GM12865 (cell line): ENCODE data around the gene TPCN2.
"Not testable (repeated sequence)": the region's sequence is repeated elsewhere in the genome, so short reads cannot be mapped to it uniquely, and the experiment has no call there.

ENCODE experiments used
- DNase-seq: peaks from one replicate; pipeline ENCODE4 v3.0.0; 2010; ENCODE audit warnings: low read depth
- H3K4me3 ChIP-seq: 2 replicates; pipeline ENCODE4 v1.5.1; 2011; ENCODE audit warnings: mild to moderate bottlenecking, low read depth, low read length, control low read depth
- CTCF ChIP-seq: IDR thresholded peaks from 2 replicates; pipeline ENCODE4 v1.5.1; 2011; ENCODE audit warnings: low read length, control low read depth, low read depth, inconsistent platforms; ENCODE audit not compliant: insufficient read depth; ENCODE audit errors: missing control alignments

Gene TPCN2

GRCh38 chr11:69071086-69071800, 22.5 kb downstream of the TPCN2 start:
- H3K4me3 ChIP-seq: no peak overlapping the region
- no peak for TF ChIP-seq CTCF
- DNase-seq: no peak

GRCh38 chr11:69071956-69072355, 23.2 kb downstream of the TPCN2 start:
- DNase-seq: no peak
- no peak overlapping the region for H3K4me3 ChIP-seq
- TF ChIP-seq CTCF: no peak

- H3K4me3 ChIP-seq: no peak overlapping the region
Observed at GRCh38 chr11:69073469-69073868, 24.7 kb downstream of the TPCN2 start.

GRCh38 chr11:69074375-69075140, 25.8 kb downstream of the TPCN2 start:
- H3K4me3 ChIP-seq: no peak overlapping the region
- no peak for TF ChIP-seq CTCF
- DNase-seq: no peak

More at GRCh38 chr11:69073469-69073868, 24.7 kb downstream of the TPCN2 start:
- TF ChIP-seq CTCF: no peak
- no peak for DNase-seq

- no peak for DNase-seq
- TF ChIP-seq CTCF: no peak
- H3K4me3 ChIP-seq: no peak overlapping the region
Observed at GRCh38 chr11:69075421-69076128, 26.8 kb downstream of the TPCN2 start.

GRCh38 chr11:69076129-69076791, 27.5 kb downstream of the TPCN2 start:
- no peak for TF ChIP-seq CTCF
- no peak overlapping the region for H3K4me3 ChIP-seq
- DNase-seq: no peak

GRCh38 chr11:69076977-69077376, 28.2 kb downstream of the TPCN2 start:
- not testable (repeated sequence) for H3K4me3 ChIP-seq

More at GRCh38 chr11:69076977-69077376, 28.2 kb downstream of the TPCN2 start:
- not testable (repeated sequence) for DNase-seq
